Measurements from ENCODE around the gene ZNF558. TPM values are rescaled to one million over a fixed set of nuclear protein-coding genes. Genes with fewer than 3 reads are reported as not detected.

ZNF558 gene
- total and polyA plus RNA-seq, 2 donors, result 24.9 to 36.0 TPM

Small RNA genes lying within 50 kb of the gene (small RNA-seq; reads per million reads assigned to genes)
- gene AC012616.1, result not detected

Other genes with a start within 250 kb of the ZNF558 start
- gene ADAMTS10, start 221.6 kb downstream of the ZNF558 start, total RNA-seq, result 44.3 TPM
- 26.4 TPM for gene ADAMTS10, start 221.6 kb downstream of the ZNF558 start, polyA plus RNA-seq
- not detected for gene NFILZ, start 201.7 kb downstream of the ZNF558 start, total RNA-seq
- not detected for gene NFILZ, start 201.7 kb downstream of the ZNF558 start, polyA plus RNA-seq
- not detected for gene ACTL9, start 133.5 kb downstream of the ZNF558 start, total RNA-seq
- gene ACTL9, start 133.5 kb downstream of the ZNF558 start, polyA plus RNA-seq, result not detected
- gene OR2Z1, start 110.7 kb downstream of the ZNF558 start, total RNA-seq, result not detected
- not detected for gene OR2Z1, start 110.7 kb downstream of the ZNF558 start, polyA plus RNA-seq
- not detected for gene MBD3L1, start 73 bp upstream of the ZNF558 start, total RNA-seq
- not detected for gene MBD3L1, start 73 bp upstream of the ZNF558 start, polyA plus RNA-seq
- under 0.01 TPM for gene MUC16, start 178.1 kb upstream of the ZNF558 start, total RNA-seq
- not detected for gene MUC16, start 178.1 kb upstream of the ZNF558 start, polyA plus RNA-seq